HG03520 (cell line): ENCODE data around the gene TPD52L2.
"Not testable (repeated sequence)": the region's sequence is repeated elsewhere in the genome, so short reads cannot be mapped to it uniquely, and the experiment has no call there.

ENCODE experiments used
- ATAC-seq: cut with Tn5 transposase; IDR thresholded peaks from one replicate; pipeline ENCODE4 v1.9.1; 2021; ENCODE audit warnings: mild to moderate bottlenecking, moderate library complexity; ENCODE audit not compliant: unreplicated experiment

The TPD52L2 gene

DNA sequence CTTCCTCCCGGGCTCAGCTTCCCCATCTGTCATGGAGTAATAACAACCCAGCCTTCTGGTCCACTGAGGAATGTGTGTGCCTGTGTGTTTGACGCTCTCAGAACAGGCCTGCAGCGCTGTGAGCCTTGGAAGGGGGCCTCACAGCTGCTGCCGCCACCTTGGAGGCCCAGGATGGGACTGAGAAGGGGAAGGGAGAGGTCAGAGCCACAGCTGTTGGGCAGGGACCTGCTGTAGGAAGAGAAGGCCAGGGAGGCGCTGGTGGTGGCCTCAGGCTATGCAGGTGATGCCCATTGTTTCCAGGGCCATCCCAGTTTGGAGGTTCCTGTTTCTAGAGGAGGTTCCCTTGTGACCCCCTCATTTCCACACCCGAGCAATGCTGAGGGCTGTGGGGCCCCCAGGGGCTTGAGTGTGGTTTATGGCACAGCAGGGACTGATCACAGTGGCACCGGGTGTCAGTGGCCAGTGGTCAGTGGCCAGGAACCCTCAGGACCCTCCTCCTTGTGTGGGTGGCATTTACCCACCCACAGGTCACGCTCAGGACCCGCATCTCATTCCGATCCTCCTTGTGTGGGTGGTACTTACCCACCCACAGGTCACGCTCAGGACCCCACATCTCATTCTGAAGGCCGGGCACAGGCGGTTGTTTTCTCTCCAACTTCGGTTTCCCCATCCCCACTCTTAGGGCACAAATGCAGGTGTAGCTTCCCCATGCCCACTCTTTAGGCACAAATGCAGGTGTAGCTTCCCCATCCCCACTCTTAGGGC, 14.0 kb downstream of the TPD52L2 start:
- ATAC-seq: no peak

GRCh38 chr20:63880901-63881300, 15.8 kb downstream of the TPD52L2 start:
- ATAC-seq: not testable (repeated sequence)

GRCh38 chr20:63881451-63882226, 16.6 kb downstream of the TPD52L2 start:
- ATAC-seq: no peak

DNA sequence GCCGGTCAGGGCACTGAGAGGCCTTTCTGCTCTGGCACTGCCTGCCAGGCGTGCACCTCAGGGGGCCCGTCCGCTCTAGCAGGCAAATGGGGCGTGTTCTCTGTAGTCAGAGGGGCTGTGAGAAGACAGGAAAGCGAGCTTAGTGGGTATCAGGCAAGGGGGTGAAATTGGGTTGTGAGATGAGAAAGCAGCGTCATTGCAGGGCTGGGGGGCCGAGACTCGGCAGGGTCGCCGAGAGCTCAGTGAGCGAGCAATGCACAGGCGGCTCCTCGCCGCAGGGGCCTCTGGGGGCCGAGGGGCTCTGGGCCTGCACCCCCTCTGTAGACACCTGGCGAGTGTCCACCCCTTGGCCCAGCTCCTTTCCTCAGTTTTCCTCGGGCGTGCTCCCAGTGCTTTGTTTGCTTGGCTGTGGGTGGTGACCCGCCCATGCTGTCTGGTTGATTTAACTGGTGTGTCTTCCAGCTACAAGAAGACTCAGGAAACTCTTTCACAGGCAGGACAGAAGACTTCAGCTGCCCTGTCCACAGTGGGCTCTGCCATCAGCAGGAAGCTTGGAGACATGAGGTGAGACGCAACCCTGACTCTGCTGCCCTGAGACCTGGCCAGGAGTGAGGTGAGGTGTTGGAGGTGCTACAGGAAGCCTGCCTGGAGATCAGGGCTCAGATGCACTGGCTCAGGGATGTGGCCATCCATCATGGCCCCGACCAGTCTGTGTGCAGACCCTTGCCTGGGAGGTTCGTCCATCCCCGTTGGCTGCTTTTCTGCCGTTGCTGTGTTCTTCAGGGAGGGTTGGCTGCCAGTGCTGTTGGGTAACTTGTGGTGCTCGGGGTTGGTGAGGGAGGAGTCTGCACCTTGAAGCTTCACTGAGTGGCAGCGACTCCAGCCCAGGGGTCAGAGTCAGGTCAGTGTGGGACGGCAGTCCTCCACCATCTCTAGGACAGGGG, 17.5 kb downstream of the TPD52L2 start:
- no peak for ATAC-seq

DNA sequence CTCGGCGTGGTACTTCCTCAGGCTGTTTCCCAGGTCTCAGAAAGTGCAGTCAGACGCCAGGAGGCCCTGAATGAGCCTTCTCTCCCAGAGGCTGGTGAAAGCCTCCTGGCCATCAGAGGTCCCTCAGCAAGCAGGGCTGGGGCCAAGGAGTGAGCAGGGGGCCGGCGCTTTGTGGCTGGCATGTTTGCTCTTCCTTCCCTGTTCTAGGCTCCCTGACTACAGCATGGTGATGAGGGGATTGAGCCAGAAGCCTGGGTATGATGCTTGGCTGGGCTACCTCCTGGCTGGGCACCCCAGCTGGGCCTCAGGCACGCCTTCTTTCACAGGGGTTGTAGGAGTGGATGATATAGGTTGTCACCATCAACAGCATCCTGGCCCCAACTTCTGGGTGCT, 18.1 kb downstream of the TPD52L2 start:
- ATAC-seq: no peak

GRCh38 chr20:63884506-63885263, 19.6 kb downstream of the TPD52L2 start:
- no peak for ATAC-seq

GRCh38 chr20:63885264-63886053, 20.4 kb downstream of the TPD52L2 start:
- ATAC-seq: no peak

DNA sequence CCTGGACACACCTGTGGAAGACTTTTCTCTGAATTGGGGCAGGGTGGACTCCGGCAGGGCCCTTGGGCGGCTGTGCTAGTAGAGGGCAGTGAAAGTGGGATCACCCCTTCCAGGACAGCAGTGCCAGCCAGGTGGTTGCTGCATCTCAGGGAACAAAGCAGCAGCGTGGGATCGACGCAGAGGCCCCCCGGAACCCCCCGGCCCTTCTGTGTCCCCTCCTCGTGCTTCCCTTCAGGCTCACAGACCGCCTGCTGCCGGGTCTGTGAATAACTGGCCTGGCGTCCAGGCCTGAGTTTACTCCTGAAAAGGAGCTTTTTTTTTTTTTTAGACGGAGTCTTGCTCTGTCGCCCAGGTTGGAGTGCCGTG, 21.0 kb downstream of the TPD52L2 start:
- no peak for ATAC-seq

GRCh38 chr20:63886921-63887320, 21.9 kb downstream of the TPD52L2 start:
- ATAC-seq: no peak

DNA sequence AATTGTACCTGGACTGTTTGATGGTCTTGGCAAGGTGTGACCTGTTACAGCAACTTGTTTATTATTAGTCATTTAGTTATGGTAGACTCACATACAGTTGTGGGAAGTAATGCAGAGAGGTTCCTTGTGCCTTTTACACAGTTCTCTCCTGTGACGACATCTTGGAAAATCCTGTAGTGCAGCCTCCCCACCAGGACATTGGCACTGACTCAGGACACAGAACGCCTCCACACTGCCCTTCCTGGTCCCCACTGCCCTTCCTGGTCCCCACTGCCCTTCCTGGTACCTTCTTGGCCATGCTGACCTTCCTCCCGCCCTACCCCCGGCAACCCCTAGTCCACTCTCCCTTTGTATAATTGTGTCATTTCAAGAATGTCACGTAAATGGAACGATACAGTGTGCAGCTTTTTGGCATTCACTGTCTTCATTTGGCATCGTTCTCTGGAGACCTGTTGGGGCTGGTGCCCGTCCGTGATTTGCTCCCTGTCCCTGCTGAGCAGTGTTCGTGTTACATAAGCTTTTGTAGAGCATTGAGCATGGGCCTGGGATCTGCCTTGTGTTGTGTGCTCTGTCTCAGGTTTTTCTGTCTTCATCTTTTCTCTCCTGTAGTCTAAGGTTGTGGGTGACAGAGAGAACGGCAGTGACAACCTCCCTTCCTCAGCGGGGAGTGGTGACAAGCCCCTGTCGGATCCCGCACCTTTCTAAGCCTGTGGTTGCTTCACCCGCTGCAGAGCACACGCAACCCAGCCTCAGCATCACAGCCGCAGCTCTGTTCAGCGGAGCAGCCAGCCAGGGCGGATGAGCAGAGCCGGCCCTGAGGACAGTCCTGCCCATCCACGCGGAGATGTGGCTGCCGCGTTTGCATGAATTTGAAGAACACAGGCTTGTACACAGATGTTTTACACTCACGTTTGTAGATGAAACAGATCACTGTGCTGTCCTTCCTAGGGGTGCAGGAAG, 24.5 kb downstream of the TPD52L2 start:
- ATAC-seq: no peak

DNA sequence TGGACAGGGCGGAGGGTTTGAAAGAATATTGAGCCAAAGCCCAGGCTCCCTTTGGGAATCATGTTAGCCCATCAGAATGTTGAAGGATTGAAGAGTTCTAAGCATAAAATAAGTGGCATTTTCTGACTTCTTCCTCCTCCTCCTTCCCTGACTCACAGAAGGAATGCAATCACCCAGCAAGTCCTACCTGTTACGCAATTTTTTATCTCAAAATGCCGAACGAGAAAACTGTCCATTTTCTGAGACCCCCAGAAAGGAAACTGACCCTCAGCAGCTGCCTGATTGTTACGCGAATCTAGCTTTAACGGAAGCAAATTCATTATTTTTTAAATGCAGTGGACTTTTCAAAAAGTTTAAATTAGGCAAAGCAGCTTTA, 25.1 kb downstream of the TPD52L2 start:
- no peak for ATAC-seq

DNA sequence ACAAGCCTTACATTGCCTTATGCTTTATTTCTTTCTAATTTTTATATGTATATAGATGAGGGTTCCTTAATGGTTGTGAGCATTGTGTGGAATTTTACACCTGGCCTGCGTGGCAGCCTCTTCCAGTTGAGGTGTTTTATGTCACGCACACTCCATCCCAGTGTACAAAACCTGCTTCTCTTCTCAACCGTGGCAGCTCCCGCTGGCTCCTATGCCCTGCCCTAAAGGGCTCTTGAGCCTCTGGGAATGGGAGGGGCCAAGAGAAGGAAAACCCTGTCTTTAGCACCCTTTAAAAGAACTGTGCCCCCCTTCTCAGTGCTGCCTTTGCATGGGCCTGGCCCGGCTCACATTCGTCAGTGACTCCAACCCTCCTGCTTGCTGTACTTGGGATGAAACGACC, 25.5 kb downstream of the TPD52L2 start:
- no peak for ATAC-seq

GRCh38 chr20:63891061-63892002, 26.3 kb downstream of the TPD52L2 start:
- no peak for ATAC-seq

DNA sequence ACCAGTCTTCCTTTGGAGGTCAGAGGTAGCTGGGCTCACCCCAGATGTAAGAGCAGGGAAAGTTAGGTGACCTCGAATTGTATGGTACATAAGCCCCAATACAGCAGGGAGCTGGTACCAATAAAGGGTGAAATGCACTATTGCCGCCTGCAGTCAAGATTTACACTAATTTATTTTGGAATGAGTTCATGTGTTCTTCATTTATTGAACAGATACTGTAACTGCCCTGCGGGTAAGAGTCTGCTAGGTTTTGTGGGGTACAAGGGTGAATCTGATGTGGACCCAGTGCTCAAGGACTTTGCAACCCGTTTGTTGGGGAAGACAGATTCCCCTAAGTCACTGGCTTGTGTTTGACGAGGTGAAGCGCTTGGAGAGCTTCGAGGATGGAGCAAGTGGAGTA, 27.3 kb downstream of the TPD52L2 start:
- no peak for ATAC-seq

GRCh38 chr20:63893999-63894357, 28.9 kb downstream of the TPD52L2 start:
- no peak for ATAC-seq

DNA sequence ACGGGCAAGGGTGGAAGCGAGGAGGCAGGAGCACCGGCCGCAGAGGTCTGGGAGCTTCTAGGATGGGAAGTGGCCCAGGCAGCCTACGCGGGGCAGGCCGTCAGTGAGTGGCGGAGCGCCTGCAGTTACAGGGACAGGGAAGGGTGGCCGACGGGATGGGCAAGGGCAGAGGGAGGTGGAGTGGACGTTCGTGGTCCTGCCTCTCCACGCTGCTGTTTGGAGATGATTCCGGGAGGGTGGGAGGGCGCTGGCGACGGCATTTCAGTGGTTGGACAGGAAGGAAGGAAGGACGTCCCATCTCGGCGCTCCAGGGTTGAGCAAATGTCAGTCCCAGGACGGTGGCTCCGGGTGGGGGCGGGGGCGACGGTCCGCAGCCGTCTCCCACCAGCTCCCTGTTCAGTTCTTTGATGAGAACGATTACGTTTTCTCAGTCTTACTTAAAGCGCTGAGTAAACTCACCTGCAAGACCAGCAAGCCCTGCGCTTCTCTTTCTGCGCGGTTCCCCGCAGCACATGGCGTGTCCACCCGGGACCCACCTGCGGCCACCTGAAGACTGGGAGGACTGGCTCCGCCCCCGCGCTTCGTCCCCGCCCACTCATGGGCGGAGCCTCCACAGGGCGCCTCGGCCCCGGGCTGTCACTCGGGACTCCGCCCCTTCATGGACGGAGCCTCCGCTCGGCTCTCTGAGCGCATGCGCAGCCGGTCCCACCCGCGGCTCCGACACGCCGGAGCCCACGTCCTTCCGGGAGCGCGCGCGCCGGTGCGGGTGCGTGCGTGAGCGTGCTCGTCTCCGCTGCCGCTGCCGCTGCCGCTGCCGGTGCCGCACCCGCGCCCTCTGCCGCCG, 29.5 kb downstream of the TPD52L2 start, which contains the start of gene DNAJC5:
Gene DNAJC5, plus strand, starts transcription at position 769 of the 844 bp plus-strand sequence. CDS start 33,220 bp downstream, outside the sequence.
- peak; percentile 85 for ATAC-seq
